ENCODE data around the gene HBA1. TPM values are rescaled to one million over a fixed set of nuclear protein-coding genes. Genes with fewer than 3 reads are reported as not detected.

Gene HBA1
- total and polyA plus RNA-seq, 9 of the 15 experiments (the other 6 are each of a cell fraction or from before 2014, with no cell fraction given), result 128 to 2,388 (median 380) TPM

- TF ChIP-seq IRF9 (tag; IDR thresholded peaks at IDR 0.05) (peak; percentile 85), KLF13 (tag; IDR thresholded peaks at IDR 0.05; ENCODE audit: borderline replicate concordance, low read depth) (peak; percentile 60), MTA2 (IDR thresholded peaks at IDR 0.05; ENCODE audit: low read depth) (peak; percentile 17; the same call in 1 of the 2 replicates), PKNOX1 (IDR thresholded peaks at IDR 0.05) (peak; percentile 41; the same call in 1 of the 2 replicates), MAFK (IDR thresholded peaks at IDR 0.05; ENCODE audit: low read length) (no peak), TEAD4 (IDR thresholded peaks at IDR 0.05; ENCODE audit: low read length) (peak; percentile 77; the same call in 1 of the 2 replicates), TEAD4 (CRISPR knock-in tag; IDR thresholded peaks at IDR 0.05; ENCODE audit: borderline replicate concordance) (no peak), ZBTB9 (CRISPR knock-in tag; IDR thresholded peaks at IDR 0.05) (0 out of 2 replicates have a peak, but pooled peaks have one; percentile 37), EP400 (IDR thresholded peaks at IDR 0.05) (peak; percentile 53), BRD9 (IDR thresholded peaks at IDR 0.05; ENCODE audit: low read depth, partially characterized antibody) (no peak), MECOM (CRISPR knock-in tag; IDR thresholded peaks at IDR 0.05) (no peak), POLR2G (IDR thresholded peaks at IDR 0.05; ENCODE audit: low read depth, low read length) (no peak), CHD1 (IDR thresholded peaks at IDR 0.05; ENCODE audit: low read length) (no peak), PHB (CRISPR knock-in tag; IDR thresholded peaks at IDR 0.05) (no peak), HDAC2 (IDR thresholded peaks at IDR 0.05) (peak; percentile 95), MCM7 (IDR thresholded peaks at IDR 0.05) (no peak), ZFP91 (CRISPR knock-in tag; IDR thresholded peaks at IDR 0.05) (peak; percentile 45; the same call in 1 of the 2 replicates), ZNF586 (CRISPR knock-in tag; conservative IDR thresholded peaks at IDR 0.05) (no peak), MEIS2 (IDR thresholded peaks at IDR 0.05; ENCODE audit: partially characterized antibody) (peak; percentile 33), KLF1 (tag; IDR thresholded peaks at IDR 0.05) (peak; percentile 72; the same call in 1 of the 2 replicates), SOX6 (IDR thresholded peaks at IDR 0.05) (peak; percentile 68)
Observed at GRCh38 chr16:144797-145252, 31.7 kb upstream of the HBA1 start (continued).
